ENCODE results near the gene ASZ1. TPM values are rescaled to one million over a fixed set of nuclear protein-coding genes. Genes with fewer than 3 reads are reported as not detected.
A peak's percentile ranks its signal among the peaks of the same experiment; 100 is the strongest.

Gene ASZ1
- total RNA-seq, 1 donor from 2014 or later = not detected

- DNase-seq = peak; percentile 14
Observed at GRCh38 chr7:117402109-117402508, 25.2 kb downstream of the ASZ1 start.

GRCh38 chr7:117401293-117402002, 25.8 kb downstream of the ASZ1 start:
- DNase-seq = no peak

GRCh38 chr7:117399820-117400422, 27.4 kb downstream of the ASZ1 start:
- DNase-seq = peak; percentile 9

GRCh38 chr7:117395743-117396142, 31.6 kb downstream of the ASZ1 start:
- peak; percentile 41 for DNase-seq

GRCh38 chr7:117393781-117394180, 33.5 kb downstream of the ASZ1 start:
- DNase-seq = no peak

GRCh38 chr7:117389871-117390270, 37.4 kb downstream of the ASZ1 start:
- no peak for DNase-seq

GRCh38 chr7:117386110-117386706, 41.1 kb downstream of the ASZ1 start:
- no peak for DNase-seq

- DNase-seq = peak; percentile 39
Observed at GRCh38 chr7:117385363-117386109, 41.8 kb downstream of the ASZ1 start.

GRCh38 chr7:117384688-117385362, 42.5 kb downstream of the ASZ1 start:
- no peak for DNase-seq

- DNase-seq = no peak
Observed at GRCh38 chr7:117383483-117384189, 43.7 kb downstream of the ASZ1 start.

- DNase-seq = no peak
Observed at GRCh38 chr7:117383046-117383445, 44.2 kb downstream of the ASZ1 start.

- DNase-seq = no peak
Observed at GRCh38 chr7:117381362-117381761, 45.9 kb downstream of the ASZ1 start.

- no peak for DNase-seq
Observed at GRCh38 chr7:117375380-117375779, 51.9 kb downstream of the ASZ1 start.

- no peak for DNase-seq
Observed at GRCh38 chr7:117372073-117372472, 55.2 kb downstream of the ASZ1 start.

- no peak for DNase-seq
Observed at GRCh38 chr7:117364339-117365080, 62.8 kb downstream of the ASZ1 start.

GRCh38 chr7:117362294-117362888, 64.9 kb downstream of the ASZ1 start:
- no peak for DNase-seq

- DNase-seq = no peak
Observed at GRCh38 chr7:117350027-117350426, 77.3 kb downstream of the ASZ1 start.

- no peak for DNase-seq
Observed at GRCh38 chr7:117349570-117349969, 77.7 kb downstream of the ASZ1 start.

GRCh38 chr7:117347962-117348672, 79.2 kb downstream of the ASZ1 start:
- DNase-seq = no peak

GRCh38 chr7:117347480-117347879, 79.8 kb downstream of the ASZ1 start:
- DNase-seq = no peak

All from tongue (tissue), 2 donors.